Activated B cell treated with CpG ODN at 0.5 μM for 24 hours (primary cell): ENCODE results near the gene S1PR4. TPM values are rescaled to one million over a fixed set of nuclear protein-coding genes. Genes with fewer than 3 reads are reported as not detected.

Experiments used
- ATAC-seq: fragments of 200-7000 bp; cut with Tn5 transposase; one replicate; pipeline ENCODE4 v1.10.0; 2021; ENCODE audit warnings: low read depth, mild to moderate bottlenecking, moderate library complexity
- CTCF ChIA-PET: fragments of 350-600 bp; sonication (Branson Sonifier 250); formaldehyde crosslinking; loops from one replicate; lab custom pipeline; 2021; ENCODE audit warnings: antibody characterized with exemption; lab: Charles Lee
- POLR2A ChIA-PET: fragments of 350-600 bp; sonication (Branson Sonifier 250); formaldehyde crosslinking; loops from one replicate; lab custom pipeline; 2021; ENCODE audit warnings: antibody characterized with exemption; lab: Charles Lee
- DNase-seq: peaks from one replicate; pipeline ENCODE4 v3.0.0; 2022
- H3K27ac Mint-ChIP-seq: one replicate; pipeline ENCODE4 v1.8.0; 2020; ENCODE audit warnings: mixed read lengths
- H3K27me3 Mint-ChIP-seq: one replicate; pipeline ENCODE4 v1.8.0; 2021; ENCODE audit warnings: mixed read lengths
- H3K36me3 Mint-ChIP-seq: one replicate; pipeline ENCODE4 v1.8.0; 2021; ENCODE audit warnings: low read depth, mixed read lengths
- H3K4me1 Mint-ChIP-seq: one replicate; pipeline ENCODE4 v1.8.0; 2021; ENCODE audit warnings: mixed read lengths
- H3K4me3 Mint-ChIP-seq: one replicate; pipeline ENCODE4 v1.8.0; 2020; ENCODE audit warnings: mild to moderate bottlenecking, mixed read lengths
- H3K9me3 Mint-ChIP-seq: one replicate; pipeline ENCODE4 v1.8.0; 2020; ENCODE audit warnings: mixed read lengths
- CTCF ChIP-seq: fragments of 200-600 bp; IDR thresholded peaks from one replicate; pipeline ENCODE4 v1.8.0; 2022; ENCODE audit warnings: antibody characterized with exemption, mild to moderate bottlenecking
- intact Hi-C: fragments of 100-400 bp; cut with micrococcal nuclease; formaldehyde crosslinking; loops from one replicate; pipeline ENCODE4 v1.15.1; 2024
- total RNA-seq: library from RNA; stranded (reverse); gene quantifications from 2 replicates; pipeline ENCODE4 v1.2.3, GENCODE V29; 2022

The S1PR4 gene
- total RNA-seq, 1 donor from 2014 or later: 29.7 TPM

- H3K4me1 Mint-ChIP-seq: peaks cover 20% of the 10 kb centered on the region
Observed at GRCh38 chr19:3161453-3161852, 17.1 kb upstream of the S1PR4 start.

GRCh38 chr19:3162418-3163229, 15.9 kb upstream of the S1PR4 start:
- no peak for ATAC-seq
- no peaks in the 10 kb centered on the region for H3K36me3 Mint-ChIP-seq
- POLR2A ChIA-PET: interaction anchor here (1.0 to 2.1 kb wide), 2 partner anchors 34 to 37 kb away, joined by 4 to 5 read pairs; no protein-coding TSS in a partner anchor

More at GRCh38 chr19:3161453-3161852, 17.1 kb upstream of the S1PR4 start:
- no peaks in the 10 kb centered on the region for H3K36me3 Mint-ChIP-seq
- intact Hi-C loops: no loop called here
- no peak for TF ChIP-seq CTCF
- H3K4me3 Mint-ChIP-seq: no peak overlapping the region
- no peaks in the 10 kb centered on the region for H3K27me3 Mint-ChIP-seq
- ChIA-PET POLR2A (interaction anchor here (0.8 to 2.1 kb wide), 3 partner anchors 14 to 36 kb away, joined by 3 to 5 read pairs (median 4); no protein-coding TSS in a partner anchor), CTCF (interaction anchor here (1.1 to 3.6 kb wide), 8 partner anchors 19 to 199 kb away, joined by 3 to 32 read pairs (median 6); no protein-coding TSS in a partner anchor)
- no peaks in the 10 kb centered on the region for H3K9me3 Mint-ChIP-seq
- no peak overlapping the region for H3K27ac Mint-ChIP-seq
- ATAC-seq (no peak), DNase-seq (no peak)

GRCh38 chr19:3163230-3163886, 15.2 kb upstream of the S1PR4 start:
- DNase-seq: peak; percentile 56
- intact Hi-C loops: loop anchor here (1.0 kb wide), 6 partner anchors 17 to 276 kb away; no protein-coding TSS in a partner anchor
- TF ChIP-seq CTCF: peak; percentile 85
- H3K4me1 Mint-ChIP-seq: peaks cover 24% of the 10 kb centered on the region
- H3K27ac Mint-ChIP-seq: no peak overlapping the region
- peak overlapping the region; percentile 12 for H3K4me3 Mint-ChIP-seq
- no peaks in the 10 kb centered on the region for H3K36me3 Mint-ChIP-seq
- H3K9me3 Mint-ChIP-seq: no peaks in the 10 kb centered on the region
- ATAC-seq: peak; percentile 96
- ChIA-PET CTCF (interaction anchor here (0.5 to 3.6 kb wide), 11 partner anchors 17 to 213 kb away, joined by 3 to 32 read pairs (median 4); no protein-coding TSS in a partner anchor), POLR2A (interaction anchor here (1.1 kb wide), 1 partner anchor 16 kb away, joined by 3 read pairs; no protein-coding TSS in a partner anchor)
- H3K27me3 Mint-ChIP-seq: no peaks in the 10 kb centered on the region

More at GRCh38 chr19:3162418-3163229, 15.9 kb upstream of the S1PR4 start:
- intact Hi-C loops: loop anchor here (1.0 kb wide), 6 partner anchors 16 to 275 kb away; no protein-coding TSS in a partner anchor
- H3K27me3 Mint-ChIP-seq: no peaks in the 10 kb centered on the region
- H3K27ac Mint-ChIP-seq: no peak overlapping the region
- no peak overlapping the region for H3K4me3 Mint-ChIP-seq
- H3K9me3 Mint-ChIP-seq: no peaks in the 10 kb centered on the region
- TF ChIP-seq CTCF: no peak
- DNase-seq: no peak
- CTCF ChIA-PET: interaction anchor here (0.9 to 3.6 kb wide), 11 partner anchors 18 to 200 kb away, joined by 3 to 32 read pairs (median 4); no protein-coding TSS in a partner anchor
- peaks cover 20% of the 10 kb centered on the region for H3K4me1 Mint-ChIP-seq

GRCh38 chr19:3163943-3164342, 14.6 kb upstream of the S1PR4 start:
- Mint-ChIP-seq H3K4me1 (peaks cover 24% of the 10 kb centered on the region), H3K9me3 (no peaks in the 10 kb centered on the region), H3K27ac (no peak overlapping the region), H3K36me3 (no peaks in the 10 kb centered on the region), H3K4me3 (no peak overlapping the region), H3K27me3 (no peaks in the 10 kb centered on the region)
- no peak for ATAC-seq
- ChIA-PET POLR2A (interaction anchor here (1.1 kb wide), 1 partner anchor 15 kb away, joined by 3 read pairs; no protein-coding TSS in a partner anchor), CTCF (interaction anchor here (0.5 to 3.6 kb wide), 12 partner anchors 17 to 213 kb away, joined by 3 to 32 read pairs (median 4); no protein-coding TSS in a partner anchor)
- no peak for DNase-seq
- TF ChIP-seq CTCF: no peak
- intact Hi-C loops: loop anchor here (1.0 kb wide), 6 partner anchors 18 to 277 kb away; no protein-coding TSS in a partner anchor
